Liver (tissue), 9 donors: Measurements from ENCODE around the gene UCN3. TPM values are rescaled to one million over a fixed set of nuclear protein-coding genes. Genes with fewer than 3 reads are reported as not detected.
"Not testable (repeated sequence)": the region's sequence is repeated elsewhere in the genome, so short reads cannot be mapped to it uniquely, and the experiment has no call there.

Experiments used
- DNase-seq: peaks from one replicate; pipeline ENCODE4 v3.0.0-alpha.2; 2017; ENCODE audit warnings: low spot score
- H3K27ac ChIP-seq, 2 donors: one replicate each; pipeline ENCODE4 v1.7.0; 2013; ENCODE audit warnings: inconsistent platforms in 2 of 2, low read length in 2 of 2, control low read depth in 1 of 2, low read depth in 1 of 2, mild to moderate bottlenecking in 1 of 2
- H3K27me3 ChIP-seq, 4 donors: one replicate each; pipeline versions ENCODE4 v1.6.1 to v1.7.0; 2013; ENCODE audit warnings: low read length in 3 of 4, inconsistent platforms in 1 of 4, mild to moderate bottlenecking in 1 of 4, moderate library complexity in 1 of 4; ENCODE audit not compliant: control insufficient read depth in 4 of 4, insufficient read depth in 4 of 4
- H3K36me3 ChIP-seq, 4 donors: one replicate each; pipeline versions ENCODE4 v1.6.1 to v1.7.0; 2013; ENCODE audit warnings: low read length in 3 of 4, mild to moderate bottlenecking in 3 of 4, low read depth in 1 of 4, moderate library complexity in 1 of 4; ENCODE audit not compliant: control insufficient read depth in 4 of 4, insufficient read depth in 3 of 4
- H3K4me1 ChIP-seq, 4 donors: one replicate each; pipeline versions ENCODE4 v1.6.1 to v1.7.0; 2013; ENCODE audit warnings: low read length in 3 of 4, mild to moderate bottlenecking in 3 of 4, moderate library complexity in 1 of 4; ENCODE audit not compliant: control insufficient read depth in 4 of 4, insufficient read depth in 4 of 4
- H3K4me3 ChIP-seq, 3 donors: one replicate each; pipeline versions ENCODE4 v1.6.1 to v1.7.0; 2013; ENCODE audit warnings: low read length in 3 of 3, control low read depth in 1 of 3, low read depth in 1 of 3, mild to moderate bottlenecking in 1 of 3
- H3K9ac ChIP-seq, 2 donors: one replicate each; pipeline ENCODE4 v1.7.0; 2013; ENCODE audit warnings: low read length in 2 of 2, mild to moderate bottlenecking in 2 of 2, moderate library complexity in 2 of 2, control low read depth in 1 of 2, low read depth in 1 of 2
- H3K9me3 ChIP-seq, 4 donors: one replicate each; pipeline versions ENCODE4 v1.6.1 to v1.7.0; 2013; ENCODE audit warnings: low read length in 3 of 4; ENCODE audit not compliant: control insufficient read depth in 4 of 4
- EGR1 ChIP-seq, 2 donors: IDR thresholded peaks; 2 replicates each; pipeline ENCODE4 v1.6.1; 2016 to 2018; ENCODE audit warnings: antibody characterized with exemption in 2 of 2, low read depth in 2 of 2
- FOXA1 ChIP-seq: IDR thresholded peaks from 2 replicates; pipeline ENCODE4 v1.6.1; 2016; ENCODE audit warnings: antibody characterized with exemption
- HNF4A ChIP-seq, 2 donors: conservative IDR thresholded peaks; 2 replicates each; pipeline ENCODE4 v1.6.1; 2016; ENCODE audit warnings: antibody characterized with exemption in 2 of 2, mild to moderate bottlenecking in 2 of 2
- HNF4G ChIP-seq: IDR thresholded peaks from 2 replicates; pipeline ENCODE4 v1.6.1; 2016; ENCODE audit warnings: antibody characterized with exemption
- JUND ChIP-seq, 2 donors: IDR thresholded peaks; 2 replicates each; pipeline ENCODE4 v1.6.1; 2016; ENCODE audit warnings: antibody characterized with exemption in 2 of 2
- TAF1 ChIP-seq: conservative IDR thresholded peaks from 2 replicates; pipeline ENCODE4 v1.6.1; 2016; ENCODE audit warnings: antibody characterized with exemption, mild to moderate bottlenecking
- YY1 ChIP-seq: IDR thresholded peaks from 2 replicates; pipeline ENCODE4 v1.6.1; 2016; ENCODE audit warnings: antibody characterized with exemption, mild to moderate bottlenecking
- WGBS: extraction: QIAGEN DNeasy Blood & Tissue Kit; methylation state at CpG from one replicate; pipeline ENCODE4 v1.1.7; 2013; 5-methylcytosine and 5-hydroxymethylcytosine counted together
- polyA plus RNA-seq, 2 donors: library from polyadenylated mRNA; stranded (reverse) in 1 of 2; unstranded in 1 of 2; fragments of 200-250 nt in 1 of 2; fragments of >200 nt in 1 of 2; fragmentation: Nextera tagmentation in 1 of 2; extraction: Ambion mirVana in 1 of 2; gene quantifications; one replicate each; pipeline versions ENCODE4 v1.2.1 to v1.2.3, GENCODE V29; 2013 to 2015
- total RNA-seq, 2 donors: library from RNA; depleted of rRNA; stranded (reverse); fragments of >200 nt; gene quantifications; one replicate each; pipeline ENCODE4 v1.2.3, GENCODE V29; 2014
- TF ChIP-seq, protein P1 (sequence below): IDR thresholded peaks from 2 replicates; pipeline ENCODE4 v1.6.1; 2016; ENCODE audit warnings: antibody characterized with exemption
- TF ChIP-seq, protein P2 (sequence below): fragments of 150-350 bp; IDR thresholded peaks from 2 replicates; pipeline ENCODE4 v1.5.1; 2017; ENCODE audit warnings: improper control_type of control experiment, low read depth, low read length; ENCODE audit not compliant: missing input control
- TF ChIP-seq, protein P3 (sequence below): IDR thresholded peaks from 2 replicates; pipeline ENCODE4 v1.6.1; 2016; ENCODE audit warnings: antibody characterized with exemption
- TF ChIP-seq, protein P4 (sequence below): IDR thresholded peaks from 2 replicates; pipeline ENCODE4 v1.6.1; 2016; ENCODE audit warnings: antibody characterized with exemption, mild to moderate bottlenecking
- TF ChIP-seq, protein P5 (sequence below): IDR thresholded peaks from 2 replicates; pipeline ENCODE4 v1.6.1; 2016; ENCODE audit warnings: antibody characterized with exemption
- donor health status: healthy.
- donor health status: healthy.
- donor health status: healthy.
- donor health status: healthy.
- donor health status: healthy.

Gene UCN3
- total and polyA plus RNA-seq, 4 donors = 0.23 TPM; not detected in 3

DNA sequence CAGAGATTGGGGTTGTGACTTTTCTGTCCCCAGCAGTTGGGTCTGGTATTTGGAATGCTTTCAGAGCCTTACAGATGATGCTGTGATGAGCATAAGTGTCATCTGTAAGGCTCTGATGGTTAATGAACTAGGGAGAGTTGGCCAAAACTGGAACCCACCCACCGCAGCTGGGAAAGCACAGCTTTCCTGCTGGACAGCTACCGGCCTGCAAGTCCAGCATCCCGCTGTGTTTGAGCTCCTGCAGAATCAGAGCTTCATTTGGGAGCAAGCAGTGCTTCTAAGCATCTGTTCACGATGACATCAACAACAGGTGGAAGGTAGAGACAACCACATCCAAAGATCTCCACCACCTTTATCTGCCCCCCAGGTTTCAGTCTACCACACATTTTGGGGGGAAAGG is 11.7 kb downstream of the UCN3 start:
- DNase-seq = no peak
- H3K4me3 ChIP-seq = no peak overlapping the region
- 74% methylated on average over 4 of the region's 4 CpGs for WGBS
- no peak overlapping the region for H3K9ac ChIP-seq
- H3K36me3 ChIP-seq = no peaks in the 10 kb centered on the region
- H3K27me3 ChIP-seq = no peaks in the 10 kb centered on the region
- no peaks in the 10 kb centered on the region for H3K4me1 ChIP-seq
- no peak overlapping the region for H3K27ac ChIP-seq
- no peak for TF ChIP-seq FOXA1
- no peak for TF ChIP-seq TAF1
- TF ChIP-seq YY1 = no peak
- TF ChIP-seq HNF4A (conservative IDR thresholded peaks at IDR 0.05) = no peak
- TF ChIP-seq, protein P1, sequence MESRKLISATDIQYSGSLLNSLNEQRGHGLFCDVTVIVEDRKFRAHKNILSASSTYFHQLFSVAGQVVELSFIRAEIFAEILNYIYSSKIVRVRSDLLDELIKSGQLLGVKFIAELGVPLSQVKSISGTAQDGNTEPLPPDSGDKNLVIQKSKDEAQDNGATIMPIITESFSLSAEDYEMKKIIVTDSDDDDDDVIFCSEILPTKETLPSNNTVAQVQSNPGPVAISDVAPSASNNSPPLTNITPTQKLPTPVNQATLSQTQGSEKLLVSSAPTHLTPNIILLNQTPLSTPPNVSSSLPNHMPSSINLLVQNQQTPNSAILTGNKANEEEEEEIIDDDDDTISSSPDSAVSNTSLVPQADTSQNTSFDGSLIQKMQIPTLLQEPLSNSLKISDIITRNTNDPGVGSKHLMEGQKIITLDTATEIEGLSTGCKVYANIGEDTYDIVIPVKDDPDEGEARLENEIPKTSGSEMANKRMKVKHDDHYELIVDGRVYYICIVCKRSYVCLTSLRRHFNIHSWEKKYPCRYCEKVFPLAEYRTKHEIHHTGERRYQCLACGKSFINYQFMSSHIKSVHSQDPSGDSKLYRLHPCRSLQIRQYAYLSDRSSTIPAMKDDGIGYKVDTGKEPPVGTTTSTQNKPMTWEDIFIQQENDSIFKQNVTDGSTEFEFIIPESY = no peak
- H3K9me3 ChIP-seq = no peaks in the 10 kb centered on the region

DNA sequence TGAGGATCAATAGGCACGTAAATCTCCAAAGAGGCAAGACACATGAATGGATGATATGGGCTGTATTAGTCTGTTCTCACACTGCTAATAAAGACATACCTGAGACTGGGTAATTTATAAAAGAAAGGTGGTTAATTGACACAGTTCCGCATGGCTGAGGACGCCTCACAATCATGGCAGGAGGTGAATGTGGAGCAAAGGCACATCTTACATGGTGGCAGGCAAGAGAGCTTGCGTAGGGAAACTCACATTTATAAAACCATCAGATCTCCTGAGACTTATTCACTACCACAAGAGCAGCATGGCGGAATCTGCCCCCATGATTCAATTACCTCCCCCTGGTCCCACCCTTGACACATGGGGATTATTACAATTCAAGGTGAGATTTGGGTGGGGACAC is 14.4 kb downstream of the UCN3 start:
- not testable (repeated sequence) for H3K9ac ChIP-seq, H3K27me3 ChIP-seq, H3K27ac ChIP-seq, H3K36me3 ChIP-seq, H3K4me1 ChIP-seq, DNase-seq, H3K4me3 ChIP-seq, H3K9me3 ChIP-seq
- 96% methylated on average over 5 of the region's 5 CpGs for WGBS

DNA sequence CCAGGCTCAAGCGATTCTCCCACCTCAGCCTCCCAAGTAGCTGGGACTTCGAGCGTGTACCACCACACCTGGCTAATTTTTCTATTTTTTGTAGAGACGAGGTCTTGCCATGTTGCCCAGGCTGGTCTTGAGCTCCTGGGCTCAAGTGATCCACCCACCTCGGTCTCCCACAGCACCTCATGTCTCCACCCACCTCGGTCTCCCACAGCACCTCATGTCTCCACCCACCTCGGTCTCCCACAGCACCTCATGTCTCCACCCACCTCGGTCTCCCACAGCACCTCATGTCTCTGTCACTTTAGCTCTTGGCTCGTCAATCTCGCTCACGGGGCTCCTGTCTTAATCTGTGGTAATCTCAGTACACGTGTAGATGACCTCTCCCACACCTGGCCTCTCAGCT is 15.6 kb downstream of the UCN3 start:
- not testable (repeated sequence) for H3K27me3 ChIP-seq, H3K4me3 ChIP-seq, H3K9me3 ChIP-seq, H3K9ac ChIP-seq, H3K27ac ChIP-seq, H3K4me1 ChIP-seq, DNase-seq, H3K36me3 ChIP-seq
- WGBS = 94% methylated on average over 12 of the region's 12 CpGs

DNA sequence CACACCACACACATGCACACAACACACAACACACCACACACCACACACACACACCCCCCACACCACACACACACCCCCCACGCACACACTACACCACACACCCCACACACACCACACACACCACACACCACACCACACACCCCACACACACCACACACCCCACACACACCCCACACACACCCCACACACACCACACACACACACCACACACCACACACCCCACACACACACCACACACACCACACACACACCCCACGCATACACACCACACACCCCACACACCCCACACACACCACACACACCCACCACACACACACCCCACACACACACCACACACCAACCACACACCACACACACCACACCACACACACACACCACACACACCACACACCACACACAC is 16.4 kb downstream of the UCN3 start:
- no peaks in the 10 kb centered on the region for H3K27me3 ChIP-seq
- 98% methylated on average over 2 of the region's 2 CpGs for WGBS
- H3K36me3 ChIP-seq = no peaks in the 10 kb centered on the region
- no peaks in the 10 kb centered on the region for H3K4me1 ChIP-seq
- TF ChIP-seq, protein P2, sequence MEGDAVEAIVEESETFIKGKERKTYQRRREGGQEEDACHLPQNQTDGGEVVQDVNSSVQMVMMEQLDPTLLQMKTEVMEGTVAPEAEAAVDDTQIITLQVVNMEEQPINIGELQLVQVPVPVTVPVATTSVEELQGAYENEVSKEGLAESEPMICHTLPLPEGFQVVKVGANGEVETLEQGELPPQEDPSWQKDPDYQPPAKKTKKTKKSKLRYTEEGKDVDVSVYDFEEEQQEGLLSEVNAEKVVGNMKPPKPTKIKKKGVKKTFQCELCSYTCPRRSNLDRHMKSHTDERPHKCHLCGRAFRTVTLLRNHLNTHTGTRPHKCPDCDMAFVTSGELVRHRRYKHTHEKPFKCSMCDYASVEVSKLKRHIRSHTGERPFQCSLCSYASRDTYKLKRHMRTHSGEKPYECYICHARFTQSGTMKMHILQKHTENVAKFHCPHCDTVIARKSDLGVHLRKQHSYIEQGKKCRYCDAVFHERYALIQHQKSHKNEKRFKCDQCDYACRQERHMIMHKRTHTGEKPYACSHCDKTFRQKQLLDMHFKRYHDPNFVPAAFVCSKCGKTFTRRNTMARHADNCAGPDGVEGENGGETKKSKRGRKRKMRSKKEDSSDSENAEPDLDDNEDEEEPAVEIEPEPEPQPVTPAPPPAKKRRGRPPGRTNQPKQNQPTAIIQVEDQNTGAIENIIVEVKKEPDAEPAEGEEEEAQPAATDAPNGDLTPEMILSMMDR = no peak
- TF ChIP-seq TAF1 (no peak), HNF4G (no peak), FOXA1 (no peak), JUND (IDR thresholded peaks at IDR 0.05) (no peak), EGR1 (IDR thresholded peaks at IDR 0.05; ENCODE audit: low read depth in 2 of 2) (no peak), HNF4A (conservative IDR thresholded peaks at IDR 0.05) (no peak)
- TF ChIP-seq, protein P1 = no peak
- TF ChIP-seq, protein P3, sequence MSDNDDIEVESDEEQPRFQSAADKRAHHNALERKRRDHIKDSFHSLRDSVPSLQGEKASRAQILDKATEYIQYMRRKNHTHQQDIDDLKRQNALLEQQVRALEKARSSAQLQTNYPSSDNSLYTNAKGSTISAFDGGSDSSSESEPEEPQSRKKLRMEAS = no peak
- TF ChIP-seq, protein P4, sequence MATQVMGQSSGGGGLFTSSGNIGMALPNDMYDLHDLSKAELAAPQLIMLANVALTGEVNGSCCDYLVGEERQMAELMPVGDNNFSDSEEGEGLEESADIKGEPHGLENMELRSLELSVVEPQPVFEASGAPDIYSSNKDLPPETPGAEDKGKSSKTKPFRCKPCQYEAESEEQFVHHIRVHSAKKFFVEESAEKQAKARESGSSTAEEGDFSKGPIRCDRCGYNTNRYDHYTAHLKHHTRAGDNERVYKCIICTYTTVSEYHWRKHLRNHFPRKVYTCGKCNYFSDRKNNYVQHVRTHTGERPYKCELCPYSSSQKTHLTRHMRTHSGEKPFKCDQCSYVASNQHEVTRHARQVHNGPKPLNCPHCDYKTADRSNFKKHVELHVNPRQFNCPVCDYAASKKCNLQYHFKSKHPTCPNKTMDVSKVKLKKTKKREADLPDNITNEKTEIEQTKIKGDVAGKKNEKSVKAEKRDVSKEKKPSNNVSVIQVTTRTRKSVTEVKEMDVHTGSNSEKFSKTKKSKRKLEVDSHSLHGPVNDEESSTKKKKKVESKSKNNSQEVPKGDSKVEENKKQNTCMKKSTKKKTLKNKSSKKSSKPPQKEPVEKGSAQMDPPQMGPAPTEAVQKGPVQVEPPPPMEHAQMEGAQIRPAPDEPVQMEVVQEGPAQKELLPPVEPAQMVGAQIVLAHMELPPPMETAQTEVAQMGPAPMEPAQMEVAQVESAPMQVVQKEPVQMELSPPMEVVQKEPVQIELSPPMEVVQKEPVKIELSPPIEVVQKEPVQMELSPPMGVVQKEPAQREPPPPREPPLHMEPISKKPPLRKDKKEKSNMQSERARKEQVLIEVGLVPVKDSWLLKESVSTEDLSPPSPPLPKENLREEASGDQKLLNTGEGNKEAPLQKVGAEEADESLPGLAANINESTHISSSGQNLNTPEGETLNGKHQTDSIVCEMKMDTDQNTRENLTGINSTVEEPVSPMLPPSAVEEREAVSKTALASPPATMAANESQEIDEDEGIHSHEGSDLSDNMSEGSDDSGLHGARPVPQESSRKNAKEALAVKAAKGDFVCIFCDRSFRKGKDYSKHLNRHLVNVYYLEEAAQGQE = no peak
- TF ChIP-seq, protein P5, sequence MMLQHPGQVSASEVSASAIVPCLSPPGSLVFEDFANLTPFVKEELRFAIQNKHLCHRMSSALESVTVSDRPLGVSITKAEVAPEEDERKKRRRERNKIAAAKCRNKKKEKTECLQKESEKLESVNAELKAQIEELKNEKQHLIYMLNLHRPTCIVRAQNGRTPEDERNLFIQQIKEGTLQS = no peak
- no peak overlapping the region for H3K4me3 ChIP-seq
- no peak overlapping the region for H3K27ac ChIP-seq
- H3K9ac ChIP-seq = no peak overlapping the region
- H3K9me3 ChIP-seq = no peaks in the 10 kb centered on the region
- no peak for DNase-seq
